Natural killer cell (primary cell): Measurements from ENCODE around the gene HMG20B. TPM values are rescaled to one million over a fixed set of nuclear protein-coding genes. Genes with fewer than 3 reads are reported as not detected.

Experiments used
- ATAC-seq, 3 donors: fragments of 150-1000 bp in 2 of 3; fragments of 200-7000 bp in 1 of 3; cut with Tn5 transposase; 1 replicate in 1 of 3; 2 replicates in 2 of 3; pipeline ENCODE4 v1.10.0; 2021; ENCODE audit warnings: mild to moderate bottlenecking in 2 of 3, moderate library complexity in 2 of 3
- DNase-seq, 2 donors: peaks; one replicate each; pipeline versions ENCODE4 v3.0.0 to v3.0.0-alpha.2; 2013 to 2021; ENCODE audit warnings: mixed read lengths in 1 of 2
- H3K27ac ChIP-seq: one replicate; pipeline ENCODE4 v1.5.1; 2013; ENCODE audit warnings: mild to moderate bottlenecking, low read length
- H3K27me3 ChIP-seq: one replicate; pipeline ENCODE4 v1.6.1; 2013; ENCODE audit warnings: low read length; ENCODE audit not compliant: control insufficient read depth, insufficient read depth
- H3K36me3 ChIP-seq: one replicate; pipeline ENCODE4 v1.6.1; 2013; ENCODE audit warnings: low read length; ENCODE audit not compliant: control insufficient read depth, insufficient read depth
- H3K4me1 ChIP-seq: one replicate; pipeline ENCODE4 v1.6.1; 2013; ENCODE audit warnings: low read length; ENCODE audit not compliant: control insufficient read depth, insufficient read depth
- H3K4me3 ChIP-seq: one replicate; pipeline ENCODE4 v1.5.1; 2013; ENCODE audit warnings: low read length
- H3K9me3 ChIP-seq: one replicate; pipeline ENCODE4 v1.6.1; 2013; ENCODE audit warnings: low read length; ENCODE audit not compliant: control insufficient read depth, insufficient read depth
- H3K27ac Mint-ChIP-seq, 2 donors: one replicate each; pipeline ENCODE4 v1.8.0; 2022; ENCODE audit warnings: mild to moderate bottlenecking in 2 of 2, mixed read lengths in 2 of 2, moderate library complexity in 1 of 2
- H3K27me3 Mint-ChIP-seq, 2 donors: one replicate each; pipeline ENCODE4 v1.8.0; 2022; ENCODE audit warnings: low read depth in 2 of 2, mixed read lengths in 2 of 2
- H3K36me3 Mint-ChIP-seq: one replicate; pipeline ENCODE4 v1.8.0; 2022; ENCODE audit warnings: mixed read lengths
- H3K4me1 Mint-ChIP-seq, 2 donors: one replicate each; pipeline ENCODE4 v1.8.0; 2022; ENCODE audit warnings: mixed read lengths in 2 of 2
- H3K4me3 Mint-ChIP-seq: one replicate; pipeline ENCODE4 v1.8.0; 2022; ENCODE audit warnings: mild to moderate bottlenecking, moderate library complexity, mixed read lengths
- H3K9me3 Mint-ChIP-seq, 2 donors: one replicate each; pipeline ENCODE4 v1.8.0; 2022; ENCODE audit warnings: mixed read lengths in 2 of 2
- CTCF ChIP-seq: fragments of 200-600 bp; IDR thresholded peaks from one replicate; pipeline ENCODE4 v1.8.0; 2022; ENCODE audit warnings: antibody characterized with exemption
- WGBS: methylation state at CpG from one replicate; pipeline ENCODE4 v1.1.7; 2013; ENCODE audit warnings: missing lambda C conversion rate; ENCODE audit not compliant: insufficient coverage; 5-methylcytosine and 5-hydroxymethylcytosine counted together
- intact Hi-C: fragments of 100-400 bp; cut with micrococcal nuclease; formaldehyde crosslinking; loops from one replicate; pipeline ENCODE4 v1.14.2; 2022
- total RNA-seq, 4 donors: library from RNA; stranded (reverse); fragments of 120-200 nt in 1 of 4; gene quantifications; one replicate each; pipeline versions ENCODE4 v1.2.3 to v1.2.4, GENCODE V29; 2013 to 2022

Gene HMG20B
- total RNA-seq, 3 donors from 2014 or later (not counting 1 experiment from before 2014, with no cell fraction given) = 45.8 to 57.5 (median 52.1) TPM

GRCh38 chr19:3533563-3534216 lies 39.1 kb upstream of the HMG20B start:
- no peak for ATAC-seq
- no peaks in the 10 kb centered on the region for H3K27me3 ChIP-seq
- no peak for TF ChIP-seq CTCF
- Mint-ChIP-seq H3K27ac (no peak overlapping the region), H3K27me3 (no peaks in the 10 kb centered on the region), H3K4me3 (no peak overlapping the region), H3K4me1 (peaks cover 0 to 21% of the 10 kb centered on the region in 2 donors), H3K9me3 (no peaks in the 10 kb centered on the region), H3K36me3 (no peaks in the 10 kb centered on the region)
- peaks cover 46% of the 10 kb centered on the region for H3K36me3 ChIP-seq
- H3K27ac ChIP-seq = no peak overlapping the region
- 95% methylated on average over 10 of the region's 12 CpGs for WGBS
- H3K9me3 ChIP-seq = no peaks in the 10 kb centered on the region
- no peak for DNase-seq
- H3K4me3 ChIP-seq = no peak overlapping the region
- H3K4me1 ChIP-seq = no peaks in the 10 kb centered on the region
- intact Hi-C loops = no loop called here

- Histone ChIP-seq H3K4me1 (no peaks in the 10 kb centered on the region), H3K27me3 (no peaks in the 10 kb centered on the region), H3K27ac (no peak overlapping the region), H3K9me3 (no peaks in the 10 kb centered on the region), H3K36me3 (peaks cover 46% of the 10 kb centered on the region), H3K4me3 (no peak overlapping the region)
- Mint-ChIP-seq H3K27ac (no peak overlapping the region), H3K4me3 (no peak overlapping the region), H3K4me1 (peaks cover 0 to 21% of the 10 kb centered on the region in 2 donors), H3K9me3 (no peaks in the 10 kb centered on the region), H3K27me3 (no peaks in the 10 kb centered on the region), H3K36me3 (no peaks in the 10 kb centered on the region)
- 97% methylated on average over 38 of the region's 38 CpGs for WGBS
- no peak for ATAC-seq
- intact Hi-C loops = no loop called here
- DNase-seq = no peak
- TF ChIP-seq CTCF = no peak
Measured at GRCh38 chr19:3534375-3535234, 38.1 kb upstream of the HMG20B start.

GRCh38 chr19:3535235-3535535 lies 37.6 kb upstream of the HMG20B start:
- no peaks in the 10 kb centered on the region for H3K36me3 Mint-ChIP-seq
- H3K27me3 Mint-ChIP-seq = no peaks in the 10 kb centered on the region
- Histone ChIP-seq H3K9me3 (no peaks in the 10 kb centered on the region), H3K27ac (no peak overlapping the region), H3K4me1 (no peaks in the 10 kb centered on the region), H3K27me3 (no peaks in the 10 kb centered on the region), H3K36me3 (peaks cover 46% of the 10 kb centered on the region), H3K4me3 (no peak overlapping the region)
- 95% methylated on average over 9 of the region's 9 CpGs for WGBS
- no peak for DNase-seq
- TF ChIP-seq CTCF = no peak
- H3K9me3 Mint-ChIP-seq = no peaks in the 10 kb centered on the region
- no peak overlapping the region for H3K4me3 Mint-ChIP-seq
- H3K4me1 Mint-ChIP-seq = peaks cover 0 to 21% of the 10 kb centered on the region in 2 donors
- intact Hi-C loops = no loop called here
- no peak overlapping the region for H3K27ac Mint-ChIP-seq
- ATAC-seq = no peak
